Thymus (tissue), 11 donors: ENCODE results near the gene ZBTB47. TPM values are rescaled to one million over a fixed set of nuclear protein-coding genes. Genes with fewer than 3 reads are reported as not detected.

Experiments used
- DNase-seq, 9 donors: peaks; one replicate each; pipeline ENCODE4 v3.0.0-alpha.2; 2013; ENCODE audit warnings: low spot score in 9 of 9, low read depth in 6 of 9, missing footprints in 1 of 9
- H3K27ac ChIP-seq, 2 donors: one replicate each; pipeline ENCODE4 v1.5.1; 2013; ENCODE audit warnings: control low read depth in 1 of 2, low read depth in 1 of 2, low read length in 1 of 2, mild to moderate bottlenecking in 1 of 2, moderate library complexity in 1 of 2
- H3K27me3 ChIP-seq, 2 donors: one replicate each; pipeline ENCODE4 v1.5.1; 2013; ENCODE audit warnings: low read length in 1 of 2; ENCODE audit not compliant: control insufficient read depth in 2 of 2, insufficient read depth in 1 of 2
- H3K36me3 ChIP-seq, 2 donors: one replicate each; pipeline ENCODE4 v1.5.1; 2013; ENCODE audit warnings: low read length in 1 of 2, mild to moderate bottlenecking in 1 of 2, moderate library complexity in 1 of 2; ENCODE audit not compliant: control insufficient read depth in 2 of 2, insufficient read depth in 2 of 2
- H3K4me1 ChIP-seq, 2 donors: one replicate each; pipeline ENCODE4 v1.5.1; 2013; ENCODE audit warnings: low read length in 2 of 2; ENCODE audit not compliant: control insufficient read depth in 2 of 2, insufficient read depth in 2 of 2
- H3K4me3 ChIP-seq, 2 donors: one replicate each; pipeline ENCODE4 v1.5.1; 2013; ENCODE audit warnings: low read length in 2 of 2, control low read depth in 1 of 2, mild to moderate bottlenecking in 1 of 2
- H3K9me3 ChIP-seq, 2 donors: one replicate each; pipeline ENCODE4 v1.5.1; 2013; ENCODE audit warnings: low read length in 1 of 2, mild to moderate bottlenecking in 1 of 2; ENCODE audit not compliant: control insufficient read depth in 2 of 2, insufficient read depth in 1 of 2
- WGBS: extraction: QIAGEN DNeasy Blood & Tissue Kit; methylation state at CpG from one replicate; pipeline ENCODE4 v1.1.7; 2013; 5-methylcytosine and 5-hydroxymethylcytosine counted together
- polyA plus RNA-seq: library from polyadenylated mRNA; stranded (reverse); fragments of 200-250 nt; gene quantifications from one replicate; pipeline ENCODE4 v1.2.3, GENCODE V29; 2013
- total RNA-seq: library from RNA; stranded (reverse); fragments of 120-200 nt; gene quantifications from one replicate; pipeline ENCODE4 v1.2.4, GENCODE V29; 2013
- donor health status: healthy.

The ZBTB47 gene
- total and polyA plus RNA-seq, 2 donors: 2.5 to 5.1 TPM

GRCh38 chr3:42691816-42692666 is 38.5 kb downstream of the ZBTB47 start:
- WGBS: 88% methylated on average over 13 of the region's 13 CpGs
- DNase-seq: no peak

GRCh38 chr3:42692667-42693529 is 39.4 kb downstream of the ZBTB47 start:
- DNase-seq: no peak
- Histone ChIP-seq H3K27ac (no peak overlapping the region), H3K27me3 (peaks cover 0 to 12% of the 10 kb centered on the region in 2 donors)

More at GRCh38 chr3:42691816-42692666, 38.5 kb downstream of the ZBTB47 start:
- H3K4me3 ChIP-seq: no peak overlapping the region
- H3K9me3 ChIP-seq: peaks cover 0 to 4% of the 10 kb centered on the region in 2 donors
- H3K36me3 ChIP-seq: no peaks in the 10 kb centered on the region
- H3K4me1 ChIP-seq: no peaks in the 10 kb centered on the region
- H3K27ac ChIP-seq: no peak overlapping the region
- H3K27me3 ChIP-seq: peaks cover 0 to 15% of the 10 kb centered on the region in 2 donors

GRCh38 chr3:42693530-42693930 is 40.0 kb downstream of the ZBTB47 start:
- H3K4me3 ChIP-seq: no peak overlapping the region
- WGBS: 80% methylated on average over 4 of the region's 4 CpGs
- H3K27ac ChIP-seq: no peak overlapping the region
- no peaks in the 10 kb centered on the region for H3K36me3 ChIP-seq
- no peak for DNase-seq
- H3K27me3 ChIP-seq: peaks cover 0 to 11% of the 10 kb centered on the region in 2 donors
- peaks cover 0 to 4% of the 10 kb centered on the region in 2 donors for H3K9me3 ChIP-seq
- no peaks in the 10 kb centered on the region for H3K4me1 ChIP-seq

More at GRCh38 chr3:42692667-42693529, 39.4 kb downstream of the ZBTB47 start:
- Histone ChIP-seq H3K36me3 (no peaks in the 10 kb centered on the region), H3K9me3 (peaks cover 0 to 4% of the 10 kb centered on the region in 2 donors), H3K4me3 (no peak overlapping the region), H3K4me1 (no peaks in the 10 kb centered on the region)
- 91% methylated on average over 17 of the region's 17 CpGs for WGBS

GRCh38 chr3:42694366-42694765 is 40.9 kb downstream of the ZBTB47 start:
- no peaks in the 10 kb centered on the region for H3K36me3 ChIP-seq
- H3K9me3 ChIP-seq: peaks cover 0 to 4% of the 10 kb centered on the region in 2 donors
- DNase-seq: no peak
- H3K4me3 ChIP-seq: no peak overlapping the region
- H3K4me1 ChIP-seq: no peaks in the 10 kb centered on the region
- peaks cover 0 to 9% of the 10 kb centered on the region in 2 donors for H3K27me3 ChIP-seq
- no peak overlapping the region for H3K27ac ChIP-seq

GRCh38 chr3:42696356-42697288 is 43.1 kb downstream of the ZBTB47 start:
- H3K27me3 ChIP-seq: no peaks in the 10 kb centered on the region
- no peak overlapping the region for H3K4me3 ChIP-seq
- 83% methylated on average over 19 of the region's 19 CpGs for WGBS
- peaks cover 0 to 4% of the 10 kb centered on the region in 2 donors for H3K9me3 ChIP-seq
- no peak for DNase-seq
- no peaks in the 10 kb centered on the region for H3K36me3 ChIP-seq
- H3K4me1 ChIP-seq: no peaks in the 10 kb centered on the region
- no peak overlapping the region for H3K27ac ChIP-seq

GRCh38 chr3:42697289-42698051 is 44.0 kb downstream of the ZBTB47 start:
- no peak for DNase-seq
- H3K27ac ChIP-seq: no peak overlapping the region
- H3K4me1 ChIP-seq: no peaks in the 10 kb centered on the region
- H3K4me3 ChIP-seq: no peak overlapping the region
- no peaks in the 10 kb centered on the region for H3K27me3 ChIP-seq
- 91% methylated on average over 18 of the region's 18 CpGs for WGBS
- no peaks in the 10 kb centered on the region for H3K36me3 ChIP-seq
- H3K9me3 ChIP-seq: peaks cover 1 to 4% of the 10 kb centered on the region in 2 donors

GRCh38 chr3:42698216-42698910 is 44.9 kb downstream of the ZBTB47 start:
- DNase-seq: no peak
- 92% methylated on average over 7 of the region's 7 CpGs for WGBS

GRCh38 chr3:42698911-42699230 is 45.4 kb downstream of the ZBTB47 start:
- Histone ChIP-seq H3K4me1 (no peaks in the 10 kb centered on the region), H3K36me3 (no peaks in the 10 kb centered on the region), H3K4me3 (no peak overlapping the region), H3K27me3 (no peaks in the 10 kb centered on the region), H3K27ac (no peak overlapping the region), H3K9me3 (peaks cover 1 to 4% of the 10 kb centered on the region in 2 donors)
- no peak for DNase-seq
- 49% methylated on average over 9 of the region's 9 CpGs for WGBS

More at GRCh38 chr3:42698216-42698910, 44.9 kb downstream of the ZBTB47 start:
- no peaks in the 10 kb centered on the region for H3K27me3 ChIP-seq
- H3K4me3 ChIP-seq: no peak overlapping the region
- H3K36me3 ChIP-seq: no peaks in the 10 kb centered on the region
- no peak overlapping the region for H3K27ac ChIP-seq
- H3K4me1 ChIP-seq: no peaks in the 10 kb centered on the region
- H3K9me3 ChIP-seq: peaks cover 1 to 4% of the 10 kb centered on the region in 2 donors
